GM19468 (cell line): ENCODE measurements around the gene SHF.

Experiments used
- ATAC-seq: cut with Tn5 transposase; IDR thresholded peaks from one replicate; pipeline ENCODE4 v1.9.1; 2021; ENCODE audit warnings: mild to moderate bottlenecking, moderate library complexity, moderate number of reproducible peaks; ENCODE audit not compliant: unreplicated experiment; ENCODE audit errors: extremely low read depth

SHF gene

DNA sequence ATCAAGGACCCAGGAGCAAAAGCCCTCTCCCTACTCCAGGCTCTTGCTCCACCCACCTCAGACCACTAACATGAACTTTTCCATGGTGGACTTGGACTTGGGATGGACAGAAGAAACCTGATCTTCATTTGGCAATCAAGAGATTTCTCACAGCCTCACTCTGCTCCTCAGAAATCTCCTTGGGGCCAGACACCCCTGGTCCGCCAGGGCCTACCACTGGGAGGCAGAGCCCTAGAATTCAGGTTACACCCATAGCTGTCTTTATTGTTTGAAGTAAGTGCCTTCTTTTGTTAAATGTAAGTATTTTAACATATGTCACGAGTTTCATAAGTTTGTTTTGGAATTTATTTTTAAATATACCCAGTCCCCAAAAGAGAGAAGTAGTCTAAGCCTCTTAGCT, 13.2 kb downstream of the SHF start:
- ATAC-seq, result no peak

DNA sequence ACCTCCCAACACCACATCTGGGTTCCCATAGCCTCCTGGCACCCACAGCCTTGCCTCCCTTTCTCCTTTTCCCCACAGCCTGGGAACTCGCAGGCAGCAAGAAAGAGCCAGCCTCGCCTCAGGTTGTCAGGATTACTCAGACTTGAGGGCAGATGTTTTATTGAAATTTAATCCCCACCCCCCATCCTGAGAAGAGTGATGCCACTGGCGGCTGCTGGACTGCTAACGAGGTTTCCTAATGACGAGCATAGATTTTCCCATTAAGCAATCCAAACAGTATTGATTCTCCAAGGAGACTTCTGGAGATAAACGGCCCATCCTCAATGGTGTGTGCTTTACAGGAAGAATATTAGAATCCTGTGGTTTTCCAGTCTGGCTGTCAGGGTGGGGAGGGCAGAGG, 13.7 kb downstream of the SHF start:
- ATAC-seq, result no peak

DNA sequence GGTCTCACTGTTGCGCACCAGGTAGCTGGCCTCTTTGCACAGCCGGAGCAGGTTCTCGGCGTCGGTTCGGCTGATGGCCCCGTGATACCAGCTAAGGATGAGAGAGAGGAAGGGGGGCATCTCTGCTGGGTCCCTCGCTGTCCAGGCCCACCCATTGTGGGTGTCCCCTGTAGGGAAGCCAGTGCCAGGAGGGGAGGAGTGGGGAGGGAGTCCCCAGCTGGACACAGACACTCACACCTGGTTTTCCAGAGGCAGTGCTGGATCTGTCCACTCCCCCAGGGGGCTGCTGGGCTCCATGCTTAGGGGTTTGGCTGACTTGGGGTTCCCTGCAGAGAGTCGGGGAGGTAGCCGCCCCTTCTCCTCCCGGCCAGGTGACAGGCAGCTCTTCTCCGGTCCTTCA, 15.9 kb downstream of the SHF start:
- ATAC-seq, result no peak

DNA sequence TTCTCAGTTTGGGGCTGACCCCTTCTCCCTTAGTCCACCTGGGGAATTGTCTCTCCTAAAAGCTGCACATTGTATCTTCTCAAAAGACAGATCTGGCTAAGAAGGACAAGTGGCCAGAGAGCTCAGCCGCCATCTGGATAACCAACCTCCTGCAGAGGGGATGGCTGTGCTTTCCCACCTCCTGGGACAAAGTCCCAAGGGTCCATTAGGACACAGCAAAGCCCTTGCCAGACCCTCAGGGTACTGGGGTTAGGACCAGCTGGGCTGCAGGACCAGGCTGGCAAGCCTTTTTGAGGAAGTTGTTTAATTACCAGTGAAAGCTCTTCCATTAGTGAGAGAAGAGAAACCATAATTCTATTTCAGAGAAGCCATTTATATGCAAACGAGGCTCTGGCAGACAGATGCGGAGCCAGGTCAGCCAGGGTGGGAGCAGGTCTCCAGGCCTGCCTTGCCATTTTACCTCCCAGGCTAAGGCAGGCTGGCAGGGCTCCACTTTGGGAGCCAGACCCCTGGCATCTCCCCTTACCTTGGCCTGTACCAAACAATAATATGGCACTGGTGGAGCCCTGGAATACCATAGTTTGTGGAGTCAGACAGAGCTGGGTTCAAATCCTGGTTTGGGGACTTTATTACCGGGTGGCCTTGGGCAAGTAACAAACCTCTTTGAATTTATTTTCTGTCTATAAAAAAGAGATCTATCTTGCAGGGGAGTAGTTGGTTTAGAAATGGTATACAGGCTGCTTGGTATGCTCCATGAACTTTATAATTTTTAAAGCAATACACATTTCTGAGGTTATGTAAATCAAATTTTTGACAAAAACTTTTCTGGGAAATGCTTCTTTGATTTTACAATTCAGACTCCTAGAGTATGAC, 17.9 kb downstream of the SHF start:
- no peak for ATAC-seq

DNA sequence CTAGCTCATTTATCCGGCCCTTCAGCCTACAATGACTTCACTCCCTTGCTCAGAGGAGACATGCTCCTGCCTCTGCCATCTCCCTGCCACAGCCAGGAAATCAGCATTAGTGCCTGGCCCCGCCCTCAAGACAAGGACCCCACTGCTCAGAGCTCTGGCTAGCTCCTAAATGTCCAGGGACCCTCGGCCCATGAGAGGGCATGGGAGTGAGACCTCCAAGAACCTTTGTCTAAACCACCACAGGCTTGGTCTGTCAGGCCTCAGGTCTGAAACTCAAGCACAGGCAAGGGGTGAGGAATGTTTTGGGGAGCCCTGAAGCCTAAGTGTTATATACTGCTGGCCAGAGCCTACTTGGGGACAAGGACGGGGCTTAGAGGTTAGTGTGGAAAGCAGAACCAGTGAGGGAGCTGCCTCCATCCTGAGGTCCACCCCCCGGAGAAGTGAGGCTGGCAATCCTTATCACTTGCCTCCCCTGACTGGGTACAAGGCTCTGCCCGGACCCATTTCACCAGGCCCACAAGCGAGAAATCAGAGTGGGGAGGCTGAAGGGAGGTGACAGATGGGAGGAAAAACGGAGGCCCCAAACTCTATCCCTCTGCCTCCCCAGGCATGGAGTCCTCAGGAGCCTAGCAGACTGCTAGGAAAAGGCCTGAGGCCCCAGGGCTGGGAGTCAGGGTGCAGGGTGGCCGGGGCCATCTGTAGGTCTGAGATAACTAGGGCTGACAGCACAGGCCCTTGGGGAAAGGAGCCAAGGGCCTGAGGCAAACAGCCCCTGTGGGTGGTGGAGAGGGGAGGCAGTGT, 18.8 kb downstream of the SHF start:
- no peak for ATAC-seq

DNA sequence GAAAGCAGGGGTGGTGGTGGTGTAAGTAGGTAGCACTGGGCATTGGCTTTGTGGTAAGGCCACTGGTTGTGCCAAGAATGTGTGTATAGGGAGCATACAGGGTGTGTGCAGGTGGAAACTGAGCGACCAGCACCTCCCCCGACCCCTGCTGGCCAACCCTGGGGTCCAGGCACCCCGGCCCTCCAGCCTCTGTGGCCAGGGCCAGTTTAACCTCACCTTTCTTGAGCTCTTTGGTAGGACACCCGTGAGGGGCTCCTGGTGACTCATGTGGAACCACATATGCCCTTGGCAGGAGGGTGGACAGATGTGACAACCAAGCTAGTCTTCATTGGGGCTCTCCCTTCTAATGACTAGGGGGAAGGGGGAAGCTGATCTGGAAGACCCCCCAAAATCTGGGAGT, 19.5 kb downstream of the SHF start:
- no peak for ATAC-seq

DNA sequence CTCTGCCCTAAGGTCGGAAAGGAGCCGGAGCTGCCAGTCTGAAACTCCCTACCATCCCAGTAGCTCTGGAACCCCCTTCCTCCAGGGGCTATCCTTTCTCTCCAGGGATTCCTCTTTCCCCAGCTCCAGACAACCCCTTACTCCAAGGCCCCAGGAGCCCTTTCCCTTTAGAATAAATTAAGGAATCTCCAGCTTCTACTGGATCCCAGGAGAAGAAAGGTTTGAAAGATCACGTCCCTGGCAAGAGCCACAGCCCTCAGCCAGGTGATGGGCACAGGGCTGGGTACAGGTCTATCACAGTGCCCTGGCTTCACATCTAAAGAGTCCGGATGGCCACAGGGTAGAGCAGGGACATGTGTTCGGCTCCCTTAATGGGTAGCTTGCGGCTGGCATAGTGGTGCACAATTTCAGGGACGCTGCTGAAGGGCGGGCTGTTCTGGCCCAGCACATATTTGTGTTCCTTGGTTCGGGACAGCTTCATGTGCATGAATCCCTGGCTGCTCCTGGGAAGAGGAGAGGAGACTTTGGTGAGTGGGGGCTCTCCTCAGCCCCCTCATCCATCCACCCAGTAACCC, 20.0 kb downstream of the SHF start:
- ATAC-seq, result no peak

DNA sequence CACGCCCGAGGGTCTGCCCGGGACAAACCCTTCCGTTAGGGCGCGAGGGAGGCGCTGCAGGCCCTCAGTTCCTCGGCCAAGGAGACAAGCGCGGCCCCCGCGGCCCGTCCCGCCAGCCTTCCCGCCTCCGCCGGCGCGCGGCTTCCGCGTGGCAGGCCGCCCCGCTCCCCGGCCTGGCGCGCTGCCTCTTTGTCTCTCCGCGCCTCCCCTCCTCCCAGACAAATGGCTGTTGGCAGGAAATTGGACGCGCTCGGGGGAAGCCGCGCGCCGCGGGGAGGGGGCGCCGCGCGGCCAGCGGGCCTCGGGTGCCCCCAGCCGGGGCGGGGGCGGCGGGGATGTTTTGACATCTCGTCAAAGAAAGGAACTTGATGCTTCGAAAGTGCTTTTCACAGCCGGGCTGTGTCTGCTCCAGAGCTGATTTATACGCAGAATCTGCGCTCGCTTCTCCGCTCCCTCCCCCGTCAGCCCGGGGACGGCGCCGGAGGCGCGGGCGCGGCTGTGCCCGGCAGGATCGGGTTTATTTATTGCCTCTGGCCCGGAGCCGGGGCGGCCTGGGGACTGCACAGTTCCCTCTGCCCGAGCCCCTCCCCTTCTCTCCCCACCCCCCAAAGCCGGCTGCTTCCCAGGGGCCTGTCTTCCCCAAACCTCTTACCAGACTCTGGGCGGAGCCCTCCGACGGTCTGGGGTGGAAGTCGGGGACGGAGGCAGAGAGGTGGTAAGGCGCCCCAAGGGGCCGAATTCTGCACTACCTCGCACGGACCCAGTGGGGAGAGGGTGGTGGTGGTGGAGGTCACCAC, 20.7 kb downstream of the SHF start:
- ATAC-seq, result peak; percentile 60

DNA sequence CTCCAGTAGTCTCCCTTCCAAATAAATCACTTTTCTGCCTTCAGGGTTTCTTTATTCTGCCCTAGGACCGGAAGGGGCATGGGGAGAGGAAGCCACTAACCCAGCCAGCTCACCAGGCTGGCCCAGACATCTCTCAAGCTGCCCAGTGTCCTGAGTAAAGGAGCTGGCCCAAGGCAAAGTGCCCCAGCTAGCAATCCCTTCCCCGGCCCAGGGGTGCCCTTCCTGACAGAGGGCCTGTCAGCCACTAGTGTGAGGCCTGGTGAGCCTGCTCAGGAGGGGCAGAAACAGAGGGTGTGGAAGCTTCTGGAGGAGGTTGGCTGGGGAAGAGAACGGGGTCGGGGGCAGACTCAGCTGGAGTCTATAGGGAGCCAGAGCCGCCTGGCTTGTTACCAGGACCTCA, 22.2 kb downstream of the SHF start:
- no peak for ATAC-seq

DNA sequence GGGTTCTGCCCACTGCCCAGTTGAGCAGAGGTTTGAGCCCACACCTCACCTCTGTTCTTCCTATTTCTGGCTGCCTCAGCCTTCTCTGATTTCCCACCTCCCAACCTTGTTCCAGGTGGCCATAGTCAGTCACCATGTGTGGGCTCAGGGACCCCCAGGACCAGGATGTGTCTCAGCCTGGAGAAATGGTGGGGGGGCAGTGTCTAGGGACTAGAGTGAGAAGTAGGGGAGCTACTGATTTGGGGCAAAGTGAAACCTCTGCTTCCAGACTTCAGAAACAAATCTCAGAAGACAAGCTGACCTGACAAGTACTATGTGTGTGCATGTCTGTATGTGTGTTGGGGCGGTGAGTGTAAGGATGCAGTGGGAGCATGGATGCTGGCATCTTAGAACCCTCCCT, 22.9 kb downstream of the SHF start:
- ATAC-seq, result no peak

DNA sequence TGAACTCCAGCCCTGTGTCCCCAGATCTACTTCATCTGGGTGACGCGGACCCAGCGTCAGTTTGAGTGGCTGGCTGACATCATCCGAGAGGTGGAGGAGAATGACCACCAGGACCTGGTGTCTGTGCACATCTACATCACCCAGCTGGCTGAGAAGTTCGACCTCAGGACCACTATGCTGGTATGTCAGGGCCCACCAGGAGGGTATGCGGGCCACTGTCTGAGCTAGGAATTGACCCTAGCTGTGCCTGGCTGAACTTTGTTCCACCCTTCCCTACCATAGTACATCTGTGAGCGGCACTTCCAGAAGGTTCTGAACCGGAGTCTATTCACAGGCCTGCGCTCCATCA, 24.3 kb downstream of the SHF start:
- no peak for ATAC-seq

DNA sequence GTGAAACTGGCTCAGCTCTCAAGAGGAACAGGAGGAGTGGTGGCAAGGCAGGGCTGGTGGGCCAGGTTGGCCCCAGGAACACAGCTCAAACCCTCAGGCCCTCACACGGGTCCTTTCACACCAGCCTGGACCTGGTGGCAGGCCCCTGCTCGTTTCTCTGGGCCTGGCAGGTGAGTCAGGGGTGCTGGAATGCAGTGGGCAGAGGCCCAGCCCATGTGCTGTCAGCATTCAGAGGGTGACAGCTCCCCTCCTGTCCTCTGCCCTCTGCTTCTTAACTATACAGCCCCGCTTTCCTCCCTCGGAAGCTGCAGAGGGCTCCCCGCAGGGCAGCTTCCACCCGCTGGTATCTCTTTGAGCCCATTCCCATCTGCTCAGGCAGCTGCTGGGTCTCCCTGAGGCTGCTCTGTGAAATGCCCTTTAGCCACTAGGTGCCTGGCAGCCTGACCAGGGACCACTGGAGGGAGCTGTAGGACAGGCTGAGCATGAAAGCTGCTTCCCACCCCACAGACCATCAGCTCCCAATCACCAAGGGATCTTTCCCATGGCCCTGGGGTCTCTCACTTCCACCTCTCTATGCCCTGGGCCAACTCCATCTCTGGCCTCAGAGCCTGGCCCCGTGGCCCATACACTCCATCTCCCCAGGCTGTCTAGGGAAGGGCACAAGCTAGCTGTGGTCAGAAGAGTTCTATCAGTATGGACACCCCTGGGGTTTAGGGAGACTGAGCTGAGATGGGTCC, 24.8 kb downstream of the SHF start:
- ATAC-seq, result no peak

DNA sequence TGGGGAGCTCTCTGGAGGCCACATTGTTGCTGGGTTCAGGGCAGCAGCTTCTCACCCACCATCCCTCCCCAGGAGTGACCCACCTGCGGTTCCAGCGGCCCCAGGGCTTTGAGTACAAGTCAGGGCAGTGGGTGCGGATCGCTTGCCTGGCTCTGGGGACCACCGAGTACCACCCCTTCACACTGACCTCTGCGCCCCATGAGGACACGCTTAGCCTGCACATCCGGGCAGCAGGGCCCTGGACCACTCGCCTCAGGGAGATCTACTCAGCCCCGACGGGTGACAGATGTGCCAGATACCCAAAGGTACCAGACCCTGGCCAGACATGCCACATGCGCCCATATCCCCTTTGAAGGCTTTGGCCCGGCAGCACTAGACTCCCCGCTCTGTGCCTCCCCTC, 26.1 kb downstream of the SHF start:
- no peak for ATAC-seq

DNA sequence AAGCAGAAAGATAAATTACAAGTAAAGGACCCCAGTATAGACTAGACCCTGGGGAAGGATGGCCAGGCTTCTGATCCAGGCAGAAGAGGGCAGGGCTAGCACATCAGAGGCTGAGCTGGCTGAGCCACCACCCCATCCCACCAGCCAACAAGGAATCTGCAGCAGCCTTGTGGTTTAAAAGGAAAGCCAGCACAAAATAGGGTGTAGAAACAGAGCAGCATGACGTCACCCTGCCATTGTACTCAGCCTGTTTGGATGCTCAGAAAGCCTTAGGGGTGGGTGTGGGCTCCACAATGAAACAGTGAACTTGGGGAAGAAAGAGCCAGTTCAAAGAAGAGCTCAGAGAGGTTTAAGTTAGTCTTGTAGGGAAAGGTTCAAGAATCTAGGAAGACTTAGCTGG, 29.8 kb downstream of the SHF start:
- no peak for ATAC-seq

DNA sequence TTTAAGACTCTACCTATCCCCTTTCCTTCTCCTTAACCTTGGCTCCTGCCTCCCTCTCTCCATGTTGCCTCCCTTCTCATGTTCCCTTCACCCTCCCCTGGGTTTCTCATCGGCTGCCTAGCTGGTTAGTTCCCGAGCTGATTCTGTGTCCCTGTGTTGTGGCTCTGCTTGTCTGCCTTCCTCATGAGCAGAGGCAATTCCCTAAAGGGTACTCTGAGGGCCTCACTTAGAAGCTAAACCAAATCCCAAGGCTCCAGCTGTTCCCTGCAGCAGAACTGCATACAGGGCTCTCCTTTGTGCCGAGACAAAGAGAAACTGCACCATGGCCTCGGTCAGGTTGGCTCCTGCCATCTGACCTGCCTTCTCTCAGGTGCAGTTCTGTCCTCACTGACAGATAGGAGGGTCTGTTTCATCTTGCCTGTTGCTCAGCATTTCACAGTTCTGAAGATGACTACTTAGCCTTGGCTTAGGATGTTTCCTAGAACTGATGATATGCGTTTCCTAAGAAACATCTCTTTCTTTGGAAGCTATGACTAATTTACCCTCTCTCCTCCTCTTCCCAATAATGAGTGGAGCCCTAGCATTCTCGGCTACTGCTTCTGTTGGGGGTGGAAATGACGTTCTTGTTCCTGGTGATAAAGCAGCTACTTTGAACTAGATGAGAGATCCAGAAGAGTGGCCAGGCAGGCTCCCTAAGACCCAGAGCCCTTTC, 30.9 kb downstream of the SHF start:
- ATAC-seq, result no peak

DNA sequence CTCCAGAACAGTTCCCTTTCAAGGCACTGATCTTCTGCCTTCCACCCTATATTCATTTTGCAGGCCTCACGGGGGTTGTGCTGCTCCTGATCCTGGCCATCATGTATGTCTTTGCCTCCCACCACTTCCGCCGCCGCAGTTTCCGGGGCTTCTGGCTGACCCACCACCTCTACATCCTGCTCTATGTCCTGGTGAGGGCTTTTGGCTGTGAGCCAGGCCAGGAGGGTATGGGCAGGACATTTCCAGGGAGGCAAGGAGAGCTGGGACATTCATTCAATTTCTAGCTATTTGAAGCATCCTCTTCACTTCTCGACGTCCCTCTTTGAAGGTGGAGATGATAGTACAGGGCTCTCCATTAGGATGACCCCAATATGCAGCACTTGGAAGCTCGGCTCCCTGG, 32.0 kb downstream of the SHF start:
- no peak for ATAC-seq

DNA sequence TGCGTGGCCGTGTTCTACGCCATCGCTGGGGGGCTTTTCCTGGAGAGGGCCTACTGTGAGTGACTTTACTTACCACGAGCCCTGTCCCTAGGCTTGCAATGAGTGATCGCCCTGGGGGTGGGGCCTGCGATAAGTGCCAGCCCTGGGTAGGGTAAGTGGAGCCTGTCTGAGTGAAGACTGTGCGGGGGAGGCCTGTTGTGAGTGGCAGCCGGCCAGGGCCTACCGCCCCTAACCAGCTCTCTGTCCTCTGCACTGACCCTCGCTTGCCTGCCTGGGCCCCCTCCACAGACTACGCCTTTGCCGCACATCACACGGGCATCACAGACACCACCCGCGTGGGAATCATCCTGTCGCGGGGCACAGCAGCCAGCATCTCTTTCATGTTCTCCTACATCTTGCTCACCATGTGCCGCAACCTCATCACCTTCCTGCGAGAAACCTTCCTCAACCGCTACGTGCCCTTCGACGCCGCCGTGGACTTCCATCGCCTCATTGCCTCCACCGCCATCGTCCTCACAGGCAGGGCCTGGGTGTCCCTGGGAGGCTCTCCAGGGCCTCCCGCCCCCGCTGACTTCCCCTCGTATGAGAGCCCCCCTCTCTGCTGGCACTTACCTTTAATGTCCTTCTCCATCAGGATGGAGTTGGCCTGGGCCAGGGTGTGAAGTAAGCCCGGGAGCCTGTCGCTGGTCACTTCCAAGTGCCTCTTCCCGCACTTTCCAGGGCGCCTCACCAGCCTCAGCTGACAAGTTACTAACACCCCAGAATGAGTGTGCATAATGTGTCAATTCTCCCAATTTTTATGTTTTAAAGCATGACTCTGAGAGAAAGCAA, 35.6 kb downstream of the SHF start:
- no peak for ATAC-seq

DNA sequence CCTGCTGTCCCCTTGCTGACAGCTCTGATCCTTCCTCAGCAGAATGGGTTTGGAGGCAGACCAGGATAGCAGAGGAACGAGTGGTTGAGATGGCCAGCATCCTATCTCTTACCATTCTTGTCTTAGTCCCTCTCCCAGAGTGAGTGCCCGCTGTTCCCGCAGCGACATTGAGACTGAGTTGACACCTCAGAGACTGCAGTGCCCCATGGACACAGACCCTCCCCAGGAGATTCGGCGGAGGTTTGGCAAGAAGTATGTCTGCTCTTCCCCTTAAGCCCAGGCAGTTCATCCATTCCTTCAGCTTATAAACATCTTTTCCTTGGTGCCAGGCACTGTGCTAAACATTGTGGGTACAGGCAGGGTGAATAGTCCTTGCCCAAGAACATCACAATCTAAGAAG, 36.8 kb downstream of the SHF start:
- no peak for ATAC-seq
